SJCRH30 (cell line): Measurements from ENCODE around the gene DCDC2C. TPM values are rescaled to one million over a fixed set of nuclear protein-coding genes. Genes with fewer than 3 reads are reported as not detected.

Experiments
- DNase-seq, 2 experiments: peaks; one replicate each; pipeline ENCODE4 v3.0.0-alpha.2; 2015 to 2020
- H3K27ac ChIP-seq: fragments of 250-450 bp; sonication (Bioruptor Pico); 2 replicates; pipeline ENCODE4 v1.5.1; 2020; ENCODE audit warnings: mild to moderate bottlenecking, moderate library complexity
- H3K27me3 ChIP-seq: fragments of 250-450 bp; sonication (Bioruptor Pico); 2 replicates; pipeline ENCODE4 v1.5.1; 2020; ENCODE audit warnings: mild to moderate bottlenecking, moderate library complexity
- H3K36me3 ChIP-seq: fragments of 250-450 bp; sonication (Bioruptor Pico); 2 replicates; pipeline ENCODE4 v1.5.1; 2020; ENCODE audit warnings: mild to moderate bottlenecking, moderate library complexity
- H3K4me1 ChIP-seq: fragments of 250-450 bp; sonication (Bioruptor Pico); 2 replicates; pipeline ENCODE4 v1.5.1; 2020; ENCODE audit warnings: mild to moderate bottlenecking, moderate library complexity
- H3K4me3 ChIP-seq: fragments of 250-450 bp; sonication (Bioruptor Pico); 2 replicates; pipeline ENCODE4 v1.5.1; 2020; ENCODE audit warnings: mild to moderate bottlenecking, moderate library complexity
- H3K9me3 ChIP-seq: fragments of 250-450 bp; sonication (Bioruptor Pico); replicated peaks from 2 replicates; pipeline ENCODE4 v1.5.1; 2020; ENCODE audit warnings: mild to moderate bottlenecking, moderate library complexity
- total RNA-seq: library from RNA; depleted of rRNA; stranded (reverse); fragments of >200 nt; shearing (Covaris generic); gene quantifications from 2 replicates; pipeline ENCODE4 v1.2.3, GENCODE V29; 2014

The DCDC2C gene
- total RNA-seq, 1 experiment from 2014 or later, result not detected

DNA sequence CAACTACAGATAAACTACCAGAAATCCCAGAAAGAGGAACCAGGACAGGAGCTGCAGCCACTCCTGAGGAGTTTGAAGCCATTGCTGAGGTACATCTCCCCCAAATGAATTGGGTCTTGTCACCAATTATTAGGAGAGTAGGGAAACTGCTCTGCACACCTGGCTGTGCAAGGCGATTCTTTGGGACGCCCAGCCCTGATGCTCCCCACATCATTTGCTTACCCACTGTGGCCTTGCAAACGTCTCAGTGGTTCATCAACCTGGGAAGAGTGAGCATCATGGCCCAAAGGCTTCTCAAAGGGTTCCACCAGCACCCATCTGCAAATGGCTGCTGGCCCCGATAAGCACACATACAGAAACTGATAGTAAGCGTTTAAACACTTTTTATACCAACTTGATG lies 21.8 kb upstream of the DCDC2C start:
- no peaks in the 10 kb centered on the region for H3K4me1 ChIP-seq
- H3K27me3 ChIP-seq, result no peaks in the 10 kb centered on the region
- H3K27ac ChIP-seq, result no peak overlapping the region
- H3K4me3 ChIP-seq, result no peak overlapping the region
- DNase-seq, result no peak
- no peaks in the 10 kb centered on the region for H3K9me3 ChIP-seq
- no peaks in the 10 kb centered on the region for H3K36me3 ChIP-seq

GRCh38 chr2:3682811-3683210 lies 20.6 kb upstream of the DCDC2C start:
- Histone ChIP-seq H3K9me3 (no peaks in the 10 kb centered on the region), H3K4me3 (no peak overlapping the region), H3K27ac (no peak overlapping the region), H3K27me3 (no peaks in the 10 kb centered on the region), H3K4me1 (no peaks in the 10 kb centered on the region), H3K36me3 (no peaks in the 10 kb centered on the region)
- no peak for DNase-seq

DNA sequence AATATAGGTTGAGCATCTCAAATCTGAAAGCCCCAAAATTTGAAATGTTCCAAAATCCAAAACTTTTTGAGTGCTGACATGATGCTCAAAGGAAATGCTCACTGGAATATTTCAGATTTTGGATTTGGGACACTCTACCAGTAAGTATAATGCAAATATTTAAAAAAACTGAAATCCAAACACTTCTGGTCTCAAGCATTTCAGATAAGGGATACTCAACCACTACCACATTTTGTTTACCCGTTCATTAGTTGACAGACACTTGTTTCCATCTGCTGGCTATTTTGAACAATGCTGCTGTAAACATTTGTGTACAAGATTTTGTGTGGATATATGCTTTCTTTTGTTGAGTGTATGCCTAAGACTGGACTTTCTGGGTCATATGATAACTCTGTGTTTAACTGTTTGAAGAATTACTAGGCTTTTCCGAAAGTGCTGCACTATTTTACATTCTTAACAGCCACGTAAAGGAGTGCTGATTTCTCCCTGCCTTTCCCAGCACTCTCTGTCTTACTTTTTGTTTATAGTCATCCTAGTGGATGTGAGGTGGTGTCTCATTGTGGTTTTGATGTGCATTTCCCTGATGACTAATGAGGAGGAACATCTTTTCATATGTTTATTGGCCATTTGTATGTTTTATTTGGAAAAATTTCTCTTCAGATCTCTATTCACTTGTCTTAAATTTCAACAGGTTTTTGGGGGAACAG lies 19.5 kb upstream of the DCDC2C start:
- Histone ChIP-seq H3K27me3 (no peaks in the 10 kb centered on the region), H3K4me1 (no peaks in the 10 kb centered on the region), H3K27ac (no peak overlapping the region), H3K9me3 (no peaks in the 10 kb centered on the region), H3K36me3 (no peaks in the 10 kb centered on the region), H3K4me3 (no peak overlapping the region)
- DNase-seq, result no peak

DNA sequence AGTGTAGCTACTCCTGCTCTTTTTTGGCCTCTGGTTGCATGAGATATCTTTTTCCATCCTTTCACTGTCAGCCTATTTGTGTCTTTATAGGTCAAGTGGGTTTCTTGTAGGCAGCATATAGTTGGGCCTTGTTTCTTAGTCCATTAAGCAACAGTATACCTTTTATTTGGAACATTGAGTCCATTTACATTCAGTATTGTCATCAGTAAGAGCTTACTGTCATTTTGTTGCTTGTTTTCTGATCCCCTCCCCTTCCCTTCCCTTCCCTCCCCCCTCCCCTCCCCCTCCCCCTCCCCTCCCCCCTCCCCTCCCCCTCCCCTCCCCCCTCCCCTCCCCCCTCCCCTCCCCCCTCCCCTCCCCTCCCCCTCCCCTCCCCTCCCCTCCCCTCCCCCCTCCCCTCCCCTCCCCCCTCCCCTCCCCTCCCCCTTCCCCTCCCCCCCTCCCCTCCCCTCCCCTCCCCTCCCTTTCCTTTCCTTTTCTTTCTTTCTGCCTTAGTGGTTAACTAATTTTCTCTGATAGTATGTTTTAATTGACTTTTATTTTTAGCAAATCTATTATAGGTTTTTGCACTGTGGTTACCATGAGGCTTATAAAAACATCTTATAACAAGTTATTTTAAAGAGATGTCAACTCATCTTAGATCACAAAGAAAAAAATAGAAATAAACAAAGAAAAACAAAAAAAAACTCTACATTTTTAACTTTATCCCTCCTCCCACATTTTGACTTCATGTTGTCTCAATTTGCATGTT lies 13.2 kb upstream of the DCDC2C start:
- Histone ChIP-seq H3K27me3 (peaks cover 8% of the 10 kb centered on the region; the same call in 1 of the 2 replicates), H3K36me3 (no peaks in the 10 kb centered on the region), H3K27ac (no peak overlapping the region), H3K4me1 (no peaks in the 10 kb centered on the region), H3K9me3 (no peaks in the 10 kb centered on the region), H3K4me3 (no peak overlapping the region)
- no peak for DNase-seq

DNA sequence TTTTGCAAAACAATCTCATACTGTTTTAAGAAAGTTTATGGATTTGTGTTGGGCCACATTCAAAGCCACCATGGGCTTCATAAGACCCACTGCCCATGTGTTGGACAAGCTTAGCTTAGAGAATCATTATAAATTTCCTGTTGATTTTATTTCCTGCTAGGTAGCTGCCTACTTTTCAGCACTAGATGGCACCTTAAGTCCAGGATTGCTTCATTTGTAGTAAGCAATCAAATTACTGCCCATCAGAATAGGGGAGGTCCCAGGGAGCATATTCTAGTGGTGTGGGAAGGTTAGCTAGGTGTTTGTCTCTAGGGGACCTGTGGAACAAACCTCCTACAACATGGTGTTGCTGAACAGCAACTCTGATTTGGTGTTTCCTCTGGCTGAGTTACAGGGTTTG lies 11.0 kb upstream of the DCDC2C start:
- peak in 1 of 2 experiments; percentile 45 for DNase-seq
- H3K4me1 ChIP-seq, result no peaks in the 10 kb centered on the region
- no peaks in the 10 kb centered on the region for H3K9me3 ChIP-seq
- peaks cover 8% of the 10 kb centered on the region; the same call in 1 of the 2 replicates for H3K27me3 ChIP-seq
- no peak overlapping the region for H3K4me3 ChIP-seq
- H3K27ac ChIP-seq, result no peak overlapping the region
- H3K36me3 ChIP-seq, result no peaks in the 10 kb centered on the region

GRCh38 chr2:3696545-3696944 lies 6.8 kb upstream of the DCDC2C start:
- H3K36me3 ChIP-seq, result no peaks in the 10 kb centered on the region
- DNase-seq, result no peak
- peaks cover 7% of the 10 kb centered on the region; the same call in 1 of the 2 replicates for H3K9me3 ChIP-seq
- no peak overlapping the region for H3K4me3 ChIP-seq
- peaks cover 8% of the 10 kb centered on the region; the same call in 1 of the 2 replicates for H3K27me3 ChIP-seq
- no peaks in the 10 kb centered on the region for H3K4me1 ChIP-seq
- H3K27ac ChIP-seq, result no peak overlapping the region

DNA sequence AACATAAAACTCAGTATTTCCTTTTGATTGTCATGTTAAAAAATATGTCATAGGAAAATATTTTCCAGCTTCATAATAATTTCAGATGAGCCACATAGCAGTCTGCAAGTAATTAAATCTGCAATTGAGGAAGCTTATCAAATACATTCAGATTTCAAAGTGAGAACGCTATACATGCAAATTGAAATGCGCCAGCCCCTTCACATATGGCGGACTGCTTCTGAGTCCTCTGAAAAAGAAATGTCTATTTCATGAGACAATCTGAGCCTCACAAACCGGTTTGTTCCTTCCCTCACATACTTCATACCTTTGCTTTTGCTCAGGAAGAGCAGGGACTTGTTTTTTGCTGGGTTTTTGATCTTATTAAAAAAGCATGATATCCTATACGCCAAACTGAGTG lies 2.3 kb upstream of the DCDC2C start:
- H3K9me3 ChIP-seq, result peaks cover 7% of the 10 kb centered on the region; the same call in 1 of the 2 replicates
- no peak overlapping the region for H3K27ac ChIP-seq
- H3K4me1 ChIP-seq, result no peaks in the 10 kb centered on the region
- no peaks in the 10 kb centered on the region for H3K36me3 ChIP-seq
- no peak for DNase-seq
- no peaks in the 10 kb centered on the region for H3K27me3 ChIP-seq
- H3K4me3 ChIP-seq, result no peak overlapping the region

- Histone ChIP-seq H3K27me3 (0 out of 2 replicates have a peak, but pooled peaks cover 6% of the 10 kb centered on the region), H3K4me3 (no peak overlapping the region), H3K4me1 (no peaks in the 10 kb centered on the region), H3K27ac (no peak overlapping the region), H3K9me3 (peaks cover 7% of the 10 kb centered on the region; the same call in 1 of the 2 replicates), H3K36me3 (no peaks in the 10 kb centered on the region)
- DNase-seq, result no peak
These were observed 481 bp downstream of the DCDC2C start for GRCh38 chr2:3703757-3704355.

DNA sequence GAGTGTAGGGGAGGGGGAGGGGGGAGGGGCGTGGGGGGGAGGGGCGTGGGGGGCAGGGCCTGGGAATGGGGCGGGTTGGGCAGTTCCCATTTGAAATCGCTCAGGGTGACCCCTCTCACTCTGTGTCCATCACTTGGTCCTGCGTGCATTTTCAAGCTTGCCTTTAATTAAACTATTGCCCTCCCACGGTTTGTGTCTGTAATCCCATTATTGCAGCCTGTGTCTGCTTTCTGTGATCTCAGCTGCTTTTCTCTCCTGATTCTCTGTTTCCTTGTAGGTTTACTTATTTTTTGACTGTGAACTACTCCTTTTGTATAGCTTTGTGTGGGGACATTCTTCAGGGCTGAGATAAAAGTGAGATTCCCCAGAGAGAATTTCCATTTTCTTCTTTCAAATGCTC lies 1.3 kb downstream of the DCDC2C start:
- no peak for DNase-seq
- Histone ChIP-seq H3K4me3 (no peak overlapping the region), H3K27ac (no peak overlapping the region)

DNA sequence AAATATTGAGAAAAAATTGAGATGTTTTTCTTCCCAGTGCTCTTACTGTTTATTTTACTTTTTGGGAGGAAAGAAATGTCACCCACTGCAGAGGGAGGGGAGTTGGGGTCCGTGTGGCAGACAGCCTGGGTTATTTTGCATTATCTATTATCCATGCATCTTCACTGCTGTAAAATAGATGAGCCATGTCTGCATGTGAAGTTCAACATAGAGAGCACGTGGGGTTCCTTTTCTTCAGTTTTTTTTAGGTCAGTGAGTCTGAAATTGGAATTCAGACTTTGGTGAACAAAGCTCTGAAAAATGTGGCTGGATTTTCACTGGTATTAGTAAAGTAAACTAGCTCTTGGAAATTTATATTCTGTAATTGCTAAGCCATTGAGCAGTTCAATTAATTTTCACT lies 2.4 kb downstream of the DCDC2C start:
- DNase-seq, result no peak
- H3K27me3 ChIP-seq, result 0 out of 2 replicates have a peak, but pooled peaks cover 6% of the 10 kb centered on the region

More for the DNA sequence above, 1.3 kb downstream of the DCDC2C start:
- Histone ChIP-seq H3K9me3 (no peaks in the 10 kb centered on the region; the same call in 1 of the 2 replicates), H3K4me1 (no peaks in the 10 kb centered on the region), H3K36me3 (no peaks in the 10 kb centered on the region), H3K27me3 (0 out of 2 replicates have a peak, but pooled peaks cover 6% of the 10 kb centered on the region)

GRCh38 chr2:3706892-3707291 lies 3.5 kb downstream of the DCDC2C start:
- Histone ChIP-seq H3K9me3 (no peaks in the 10 kb centered on the region), H3K4me3 (no peak overlapping the region), H3K4me1 (no peaks in the 10 kb centered on the region), H3K27ac (no peak overlapping the region), H3K27me3 (0 out of 2 replicates have a peak, but pooled peaks cover 6% of the 10 kb centered on the region), H3K36me3 (no peaks in the 10 kb centered on the region)
- DNase-seq, result no peak

More for the DNA sequence above, 2.4 kb downstream of the DCDC2C start:
- H3K4me1 ChIP-seq, result no peaks in the 10 kb centered on the region
- H3K4me3 ChIP-seq, result no peak overlapping the region
- H3K36me3 ChIP-seq, result no peaks in the 10 kb centered on the region
- H3K9me3 ChIP-seq, result no peaks in the 10 kb centered on the region
- H3K27ac ChIP-seq, result no peak overlapping the region

- Histone ChIP-seq H3K27me3 (0 out of 2 replicates have a peak, but pooled peaks cover 6% of the 10 kb centered on the region), H3K4me1 (no peaks in the 10 kb centered on the region), H3K36me3 (no peaks in the 10 kb centered on the region), H3K4me3 (no peak overlapping the region), H3K27ac (no peak overlapping the region), H3K9me3 (no peaks in the 10 kb centered on the region)
- no peak for DNase-seq
These were observed 5.2 kb downstream of the DCDC2C start for GRCh38 chr2:3708576-3708975.

DNA sequence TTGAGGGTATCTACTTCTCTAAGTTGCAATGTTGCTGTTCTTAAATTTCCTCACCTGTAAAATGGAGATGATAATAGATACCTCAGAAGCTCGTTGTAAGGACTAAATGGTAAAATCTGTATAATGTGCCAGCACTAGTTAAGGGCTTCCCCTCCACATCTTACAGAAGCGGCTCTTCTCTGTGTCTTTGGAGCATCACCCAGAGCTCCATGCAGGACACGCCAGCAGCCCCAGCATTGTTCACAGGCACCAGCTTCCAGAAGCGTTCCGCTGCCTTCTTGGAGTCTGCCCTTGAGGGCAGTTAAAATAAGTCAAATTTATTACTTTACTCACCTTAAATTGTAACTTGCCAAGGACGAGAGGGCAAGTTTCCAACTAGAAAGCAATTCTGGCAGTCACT lies 5.8 kb downstream of the DCDC2C start:
- no peaks in the 10 kb centered on the region for H3K36me3 ChIP-seq
- H3K27me3 ChIP-seq, result 0 out of 2 replicates have a peak, but pooled peaks cover 6% of the 10 kb centered on the region
- no peak for DNase-seq
- H3K27ac ChIP-seq, result no peak overlapping the region
- H3K4me1 ChIP-seq, result no peaks in the 10 kb centered on the region
- no peak overlapping the region for H3K4me3 ChIP-seq
- H3K9me3 ChIP-seq, result no peaks in the 10 kb centered on the region

- DNase-seq, result no peak
- no peak overlapping the region for H3K4me3 ChIP-seq
- no peaks in the 10 kb centered on the region for H3K4me1 ChIP-seq
- no peak overlapping the region for H3K27ac ChIP-seq
- H3K27me3 ChIP-seq, result no peaks in the 10 kb centered on the region
- no peaks in the 10 kb centered on the region for H3K9me3 ChIP-seq
- H3K36me3 ChIP-seq, result no peaks in the 10 kb centered on the region
These were observed 9.0 kb downstream of the DCDC2C start for GRCh38 chr2:3712424-3712823.
